Measurements from ENCODE around the gene SLC6A7.

DNA sequence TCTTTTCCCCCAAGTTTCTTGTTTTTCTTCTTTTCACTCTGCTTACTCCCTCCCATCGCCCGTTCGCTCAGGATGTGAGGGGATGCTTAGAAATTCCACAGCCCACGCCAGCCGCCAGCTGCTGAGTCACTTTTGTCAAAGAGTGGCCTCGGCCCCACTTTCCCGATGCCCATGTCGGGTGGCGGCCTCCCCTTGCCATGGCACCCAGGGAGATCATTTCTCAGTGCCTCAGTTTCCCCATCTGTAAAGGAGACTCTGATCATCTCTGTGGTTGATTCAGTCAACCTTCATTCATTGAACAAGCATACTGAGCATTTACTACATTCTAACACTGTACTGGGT lies 33.9 kb upstream of the SLC6A7 start:
- TF ChIP-seq, protein P1, sequence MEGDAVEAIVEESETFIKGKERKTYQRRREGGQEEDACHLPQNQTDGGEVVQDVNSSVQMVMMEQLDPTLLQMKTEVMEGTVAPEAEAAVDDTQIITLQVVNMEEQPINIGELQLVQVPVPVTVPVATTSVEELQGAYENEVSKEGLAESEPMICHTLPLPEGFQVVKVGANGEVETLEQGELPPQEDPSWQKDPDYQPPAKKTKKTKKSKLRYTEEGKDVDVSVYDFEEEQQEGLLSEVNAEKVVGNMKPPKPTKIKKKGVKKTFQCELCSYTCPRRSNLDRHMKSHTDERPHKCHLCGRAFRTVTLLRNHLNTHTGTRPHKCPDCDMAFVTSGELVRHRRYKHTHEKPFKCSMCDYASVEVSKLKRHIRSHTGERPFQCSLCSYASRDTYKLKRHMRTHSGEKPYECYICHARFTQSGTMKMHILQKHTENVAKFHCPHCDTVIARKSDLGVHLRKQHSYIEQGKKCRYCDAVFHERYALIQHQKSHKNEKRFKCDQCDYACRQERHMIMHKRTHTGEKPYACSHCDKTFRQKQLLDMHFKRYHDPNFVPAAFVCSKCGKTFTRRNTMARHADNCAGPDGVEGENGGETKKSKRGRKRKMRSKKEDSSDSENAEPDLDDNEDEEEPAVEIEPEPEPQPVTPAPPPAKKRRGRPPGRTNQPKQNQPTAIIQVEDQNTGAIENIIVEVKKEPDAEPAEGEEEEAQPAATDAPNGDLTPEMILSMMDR (conservative IDR thresholded peaks at IDR 0.05; ENCODE audit: low read depth, low read length), result no peak
- TF ChIP-seq EZH2 (IDR thresholded peaks at IDR 0.05; ENCODE audit: borderline replicate concordance, low read depth, low read length, poor library complexity, severe bottlenecking), result no peak
